Keratinocyte (primary cell): ENCODE data around the gene TMEM163.

Experiments used
- EZH2 ChIP-seq: IDR thresholded peaks from one replicate; pipeline ENCODE4 v1.6.1; 2012; ENCODE audit warnings: inconsistent platforms, mild to moderate bottlenecking, low read length, moderate library complexity
- TF ChIP-seq, protein P1 (sequence below), 3 experiments: IDR thresholded peaks in 1 of 3; conservative IDR thresholded peaks in 1 of 3; optimal IDR thresholded peaks in 1 of 3; 2 replicates in 2 of 3; 3 replicates in 1 of 3; pipeline versions ENCODE3 to v1.5.1; 2011; ENCODE audit warnings: low read length in 3 of 3, mild to moderate bottlenecking in 3 of 3, moderate library complexity in 2 of 3, control low read depth in 1 of 3, inconsistent platforms in 1 of 3; ENCODE audit not compliant: insufficient read depth in 2 of 3; ENCODE audit errors: extremely low read depth in 1 of 3

DNA sequence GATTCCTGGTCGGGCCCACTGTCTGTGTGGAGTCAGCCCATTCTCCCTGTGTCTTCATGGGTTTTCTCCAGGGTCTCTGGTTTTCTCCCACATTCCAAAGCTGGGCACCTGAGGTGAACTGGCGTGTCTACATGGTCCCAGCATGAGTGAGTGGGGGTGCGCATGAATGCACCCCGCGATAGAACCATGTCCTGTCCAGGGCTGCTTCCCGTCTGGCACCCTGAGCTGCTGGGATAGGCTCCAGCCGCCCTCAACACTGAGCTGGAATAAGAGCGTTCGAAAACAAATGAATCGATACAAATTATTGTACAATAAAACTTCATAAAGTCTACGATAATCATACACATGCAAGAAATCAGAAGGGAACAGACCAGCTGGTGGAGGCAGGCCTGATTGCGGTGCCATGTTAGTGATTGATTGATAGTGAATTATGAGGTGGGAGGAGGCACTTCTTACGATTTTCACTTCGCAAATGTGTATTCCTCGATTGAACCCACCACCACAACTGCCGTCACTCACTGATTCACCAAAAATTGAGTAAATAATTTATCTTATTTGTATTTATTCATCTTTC lies 278.4 kb downstream of the TMEM163 start:
- TF ChIP-seq, protein P1, sequence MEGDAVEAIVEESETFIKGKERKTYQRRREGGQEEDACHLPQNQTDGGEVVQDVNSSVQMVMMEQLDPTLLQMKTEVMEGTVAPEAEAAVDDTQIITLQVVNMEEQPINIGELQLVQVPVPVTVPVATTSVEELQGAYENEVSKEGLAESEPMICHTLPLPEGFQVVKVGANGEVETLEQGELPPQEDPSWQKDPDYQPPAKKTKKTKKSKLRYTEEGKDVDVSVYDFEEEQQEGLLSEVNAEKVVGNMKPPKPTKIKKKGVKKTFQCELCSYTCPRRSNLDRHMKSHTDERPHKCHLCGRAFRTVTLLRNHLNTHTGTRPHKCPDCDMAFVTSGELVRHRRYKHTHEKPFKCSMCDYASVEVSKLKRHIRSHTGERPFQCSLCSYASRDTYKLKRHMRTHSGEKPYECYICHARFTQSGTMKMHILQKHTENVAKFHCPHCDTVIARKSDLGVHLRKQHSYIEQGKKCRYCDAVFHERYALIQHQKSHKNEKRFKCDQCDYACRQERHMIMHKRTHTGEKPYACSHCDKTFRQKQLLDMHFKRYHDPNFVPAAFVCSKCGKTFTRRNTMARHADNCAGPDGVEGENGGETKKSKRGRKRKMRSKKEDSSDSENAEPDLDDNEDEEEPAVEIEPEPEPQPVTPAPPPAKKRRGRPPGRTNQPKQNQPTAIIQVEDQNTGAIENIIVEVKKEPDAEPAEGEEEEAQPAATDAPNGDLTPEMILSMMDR (optimal IDR thresholded peaks at IDR 0.05 in 1 of 3, IDR thresholded peaks at IDR 0.05 in 1 of 3, conservative IDR thresholded peaks at IDR 0.05 in 1 of 3; ENCODE audit: extremely low read depth in 1 of 3, insufficient read depth in 2 of 3, low read length in 3 of 3): no peak
- no peak for TF ChIP-seq EZH2
